HepG2 (cell line): ENCODE measurements around the gene CYB5R2. TPM values are rescaled to one million over a fixed set of nuclear protein-coding genes. Genes with fewer than 3 reads are reported as not detected.

ENCODE experiments used
- ATAC-seq: fragments of 200-7000 bp; cut with Tn5 transposase; 3 replicates; pipeline ENCODE4 v1.9.1; 2020; ENCODE audit warnings: mild to moderate bottlenecking, moderate library complexity
- BruUV-seq: library from RNA; stranded (reverse); fragments of 400-500 nt; replicated peaks from 2 replicates; lab custom pipeline; 2021; lab: Mats Ljungman, UMichigan
- CTCF ChIA-PET: fragments of 300-600 bp; formaldehyde crosslinking; extraction: SDS; loops from one replicate; lab custom pipeline; 2021; ENCODE audit warnings: low total read pairs, inconsistent platforms, low intra/inter-chr PET ratio; lab: Yijun Ruan, JAX
- POLR2A ChIA-PET: fragments of 350-600 bp; sonication (Branson Sonifier 250); formaldehyde crosslinking; loops from one replicate; lab custom pipeline; 2020; ENCODE audit warnings: antibody characterized with exemption, inconsistent platforms; lab: Yijun Ruan, JAX
- DNase-seq: peaks from one replicate; pipeline ENCODE4 v3.0.0-alpha.2; 2015; ENCODE audit warnings: low spot score
- FAIRE-seq: peaks from 3 replicates; lab custom pipeline; 2011; peaks lifted over from hg19 to GRCh38; lab: Jason Lieb, UNC
- H2AFZ ChIP-seq: one replicate; pipeline ENCODE4 v1.6.1; 2011; ENCODE audit warnings: low read length, inconsistent platforms
- H3K27ac ChIP-seq: fragments of 300-600 bp; 3 replicates; pipeline ENCODE4 v1.8.0; 2011; ENCODE audit warnings: mixed run types, mild to moderate bottlenecking, mixed read lengths, low read length, inconsistent platforms; ENCODE audit not compliant: insufficient read depth; ENCODE audit errors: extremely low read length
- H3K27me3 ChIP-seq, 2 experiments: fragments of 200-600 bp in 1 of 2; 2 replicates in 1 of 2; 3 replicates in 1 of 2; pipeline versions ENCODE4 v1.6.0 to v1.8.0; 2011; ENCODE audit warnings: low read length in 2 of 2, mild to moderate bottlenecking in 2 of 2, moderate library complexity in 2 of 2, inconsistent platforms in 1 of 2; ENCODE audit not compliant: insufficient read depth in 2 of 2, control insufficient read depth in 1 of 2
- H3K36me3 ChIP-seq, 2 experiments: fragments of 200-600 bp in 1 of 2; replicated peaks in 1 of 2; 2 replicates in 1 of 2; 3 replicates in 1 of 2; pipeline versions ENCODE4 v1.5.1 to v1.8.0; 2011; ENCODE audit warnings: low read length in 2 of 2, inconsistent platforms in 1 of 2; ENCODE audit not compliant: insufficient read depth in 2 of 2, control insufficient read depth in 1 of 2
- H3K4me1 ChIP-seq: 2 replicates; pipeline ENCODE4 v1.5.1; 2012; ENCODE audit warnings: low read length, inconsistent platforms; ENCODE audit not compliant: insufficient read depth
- H3K4me2 ChIP-seq: 2 replicates; pipeline ENCODE4 v1.6.0; 2011; ENCODE audit warnings: low read depth, low read length, inconsistent platforms
- H3K4me3 ChIP-seq, 3 experiments: fragments of 200-600 bp in 1 of 3; sonication (generic), shearing (Covaris generic) in 1 of 3; replicated peaks in 1 of 3; 2 replicates each; pipeline ENCODE4 v1.5.1; 2011 to 2016; ENCODE audit warnings: low read length in 3 of 3, inconsistent platforms in 2 of 3, low read depth in 2 of 3, mild to moderate bottlenecking in 2 of 3, control low read depth in 1 of 3, mixed read lengths in 1 of 3; ENCODE audit not compliant: insufficient read depth in 1 of 3
- H3K79me2 ChIP-seq: one replicate; pipeline ENCODE4 v1.6.1; 2011; ENCODE audit warnings: low read length, inconsistent platforms; ENCODE audit not compliant: insufficient read depth
- H3K9ac ChIP-seq: 2 replicates; pipeline ENCODE4 v1.6.0; 2011; ENCODE audit warnings: mild to moderate bottlenecking, low read depth, low read length, inconsistent platforms; ENCODE audit not compliant: insufficient read depth
- H3K9me3 ChIP-seq: 2 replicates; pipeline ENCODE4 v1.5.1; 2012; ENCODE audit warnings: mild to moderate bottlenecking, low read length
- H4K20me1 ChIP-seq: 2 replicates; pipeline ENCODE4 v1.6.0; 2011; ENCODE audit warnings: inconsistent platforms, mild to moderate bottlenecking, low read length, moderate library complexity; ENCODE audit not compliant: insufficient read depth
- CREB3 ChIP-seq: sonication (generic); formaldehyde crosslinking; IDR thresholded peaks from 2 replicates; pipeline ENCODE4 v1.5.0; 2020; ENCODE audit warnings: missing genetic modification reagents
- EEA1 ChIP-seq: sonication (generic); formaldehyde crosslinking; IDR thresholded peaks from 2 replicates; pipeline ENCODE4 v1.5.1; 2020; ENCODE audit warnings: mild to moderate bottlenecking, missing genetic modification reagents, borderline replicate concordance
- GMEB2 ChIP-seq: IDR thresholded peaks from 2 replicates; pipeline ENCODE4 v1.6.1; 2016; ENCODE audit warnings: missing biosample characterization, missing genetic modification reagents, low read depth
- MATR3 ChIP-seq: sonication (generic); formaldehyde crosslinking; IDR thresholded peaks from 2 replicates; pipeline ENCODE4 v1.4.0; 2020; ENCODE audit warnings: missing genetic modification reagents
- NFRKB ChIP-seq: fragments of 450-650 bp; IDR thresholded peaks from 2 replicates; pipeline ENCODE4 v1.6.1; 2017
- NR2C2 ChIP-seq: sonication (generic); formaldehyde crosslinking; IDR thresholded peaks from 2 replicates; pipeline ENCODE4 v1.4.0; 2020; ENCODE audit warnings: missing genetic modification reagents, mild to moderate bottlenecking, moderate library complexity, borderline replicate concordance
- PHF8 ChIP-seq: sonication (generic); formaldehyde crosslinking; IDR thresholded peaks from 2 replicates; pipeline ENCODE4 v1.5.0; 2020; ENCODE audit warnings: missing genetic modification reagents
- POLR2AphosphoS5 ChIP-seq: IDR thresholded peaks from 2 replicates; pipeline ENCODE4 v1.6.1; 2012; ENCODE audit warnings: low read depth, low read length
- TBX2 ChIP-seq: sonication (generic); formaldehyde crosslinking; IDR thresholded peaks from 2 replicates; pipeline ENCODE4 v1.5.0; 2020; ENCODE audit warnings: missing genetic modification reagents, mild to moderate bottlenecking, borderline replicate concordance
- ZNF501 ChIP-seq: sonication (generic); formaldehyde crosslinking; IDR thresholded peaks from 2 replicates; pipeline ENCODE4 v1.5.1; 2020; ENCODE audit warnings: mild to moderate bottlenecking, moderate library complexity, missing genetic modification reagents
- ZNF619 ChIP-seq: sonication (generic); formaldehyde crosslinking; IDR thresholded peaks from 2 replicates; pipeline ENCODE4 v1.4.0; 2020; ENCODE audit warnings: mild to moderate bottlenecking, missing genetic modification reagents
- WGBS: methylation state at CpG from one replicate; pipeline ENCODE4 v1.1.6; 2017; ENCODE audit warnings: low lambda C conversion rate; 5-methylcytosine and 5-hydroxymethylcytosine counted together
- in situ Hi-C: cut with HindIII; loops from 2 replicates; pipeline ENCODE4 v1.10.0; 2017; ENCODE audit warnings: low pct_unique_long_range_greater_than_20kb; ENCODE audit not compliant: extremely low pct_ligation_motif_present
- intact Hi-C: fragments of 100-400 bp; cut with micrococcal nuclease; formaldehyde crosslinking; loops from one replicate; pipeline ENCODE4 v1.10.0; 2022; ENCODE audit not compliant: unreplicated experiment
- polyA plus RNA-seq, 8 experiments: library from polyadenylated mRNA; depleted of rRNA in 3 of 8; stranded (reverse) in 7 of 8; unstranded in 1 of 8; fragments of >200 nt; fragmentation: Illumina TruSeq in 4 of 8; extraction: Trizol in 4 of 8; gene quantifications; 2 replicates each; pipeline versions ENCODE4 v1.2.1 to v1.2.3, GENCODE V29; 2011 to 2016; ENCODE audit warnings: low read depth in 4 of 8, missing spikeins in 1 of 8, mixed read lengths in 1 of 8; ENCODE audit not compliant: insufficient read depth in 1 of 8
- total RNA-seq, 5 experiments: library from RNA; depleted of rRNA; stranded (reverse); fragments of >200 nt; fragmentation: Illumina TruSeq; extraction: Trizol; gene quantifications; 2 replicates each; pipeline ENCODE4 v1.2.3, GENCODE V29; 2016; ENCODE audit warnings: low read depth in 1 of 5

Gene CYB5R2
- total and polyA plus RNA-seq, 2 of the 13 experiments (the other 11 are each of a cell fraction or from before 2014, with no cell fraction given) = 0.40 to 0.51 TPM

- no peak for TF ChIP-seq ZNF501
- no peak for TF ChIP-seq NFRKB
- no peak for TF ChIP-seq POLR2AphosphoS5
- TF ChIP-seq GMEB2 (CRISPR knock-in tag) = no peak
- no peak for TF ChIP-seq ZNF619 (CRISPR knock-in tag)
- TF ChIP-seq NR2C2 = no peak
Measured at GRCh38 chr11:7640816-7641215, 32.5 kb downstream of the CYB5R2 start (continued).

- ChIA-PET POLR2A (no interaction called here), CTCF (no interaction called here)
- H4K20me1 ChIP-seq = no peaks in the 10 kb centered on the region
- no peak overlapping the region for H3K4me2 ChIP-seq
- FAIRE-seq = no peak
- H3K4me3 ChIP-seq = no peak overlapping the region
- no peaks in the 10 kb centered on the region for H3K27me3 ChIP-seq
- no peaks in the 10 kb centered on the region for H3K4me1 ChIP-seq
- 90% methylated on average over 4 of the region's 5 CpGs for WGBS
- H3K9me3 ChIP-seq = no peaks in the 10 kb centered on the region
- intact Hi-C loops (no loop called here), in situ Hi-C loops (no loop called here)
- no TSS peak for BruUV-seq
- peaks cover 22 to 79% of the 10 kb centered on the region in 2 experiments for H3K36me3 ChIP-seq
- H3K27ac ChIP-seq = no peak overlapping the region
- H3K79me2 ChIP-seq = no peaks in the 10 kb centered on the region
- no peak overlapping the region for H3K9ac ChIP-seq
- TF ChIP-seq MATR3 (CRISPR knock-in tag) (no peak), TBX2 (no peak), EEA1 (CRISPR knock-in tag) (no peak), CREB3 (CRISPR knock-in tag) (no peak), PHF8 (CRISPR knock-in tag) (no peak)
- no peak for ATAC-seq
- DNase-seq = no peak
- no peak overlapping the region for H2AFZ ChIP-seq
Measured at GRCh38 chr11:7639643-7640025, 33.7 kb downstream of the CYB5R2 start.
